Pancreas (tissue), 10 donors: Measurements from ENCODE around the gene GALE. TPM values are rescaled to one million over a fixed set of nuclear protein-coding genes. Genes with fewer than 3 reads are reported as not detected.

Source experiments
- ATAC-seq, 4 donors: fragments of 200-7000 bp; cut with Tn5 transposase; one replicate each; pipeline versions ENCODE4 v1.8.0 to v1.9.1; 2020; ENCODE audit warnings: mild to moderate bottlenecking in 4 of 4, moderate library complexity in 4 of 4
- DNase-seq, 6 donors: peaks; one replicate each; pipeline ENCODE4 v3.0.0-alpha.2; 2020
- FAIRE-seq: peaks from 2 replicates; lab custom pipeline; 2012; peaks lifted over from hg19 to GRCh38; lab: Jason Lieb, UNC
- H3K27ac ChIP-seq, 4 donors: fragments of 200-600 bp; sonication (generic); 1 replicate in 3 of 4; 2 replicates in 1 of 4; pipeline versions ENCODE4 v1.5.0 to v1.8.0; 2020
- H3K27me3 ChIP-seq, 4 donors: fragments of 200-600 bp; one replicate each; pipeline ENCODE4 v1.8.0; 2021
- H3K36me3 ChIP-seq, 3 donors: fragments of 200-600 bp; sonication (generic) in 1 of 3; one replicate each; pipeline versions ENCODE4 v1.5.0 to v1.8.0; 2020 to 2021
- H3K4me1 ChIP-seq, 3 donors: fragments of 200-600 bp; one replicate each; pipeline ENCODE4 v1.8.0; 2021
- H3K4me3 ChIP-seq, 4 donors: fragments of 200-600 bp; sonication (generic) in 2 of 4; one replicate each; pipeline versions ENCODE4 v1.5.0 to v1.8.0; 2020 to 2021
- H3K9me3 ChIP-seq, 4 donors: fragments of 200-600 bp; one replicate each; pipeline ENCODE4 v1.8.0; 2021
- CTCF ChIP-seq, 4 donors: fragments of 200-600 bp; sonication (generic) in 3 of 4; IDR thresholded peaks; one replicate each; pipeline versions ENCODE4 v1.5.0 to v1.8.0; 2021; ENCODE audit warnings: antibody characterized with exemption in 4 of 4
- WGBS, 2 donors: extraction: QIAGEN DNeasy Blood & Tissue Kit; methylation state at CpG; one replicate each; pipeline ENCODE4 v1.1.7; 2013; 5-methylcytosine and 5-hydroxymethylcytosine counted together
- intact Hi-C, 3 donors: fragments of 100-400 bp; cut with DNase I; formaldehyde crosslinking; loops; one replicate each; pipeline versions ENCODE4 v1.11.1 to v1.14.2; 2022
- polyA plus RNA-seq, 2 donors: library from polyadenylated mRNA; stranded (reverse); fragments of 200-250 nt; gene quantifications; one replicate each; pipeline ENCODE4 v1.2.3, GENCODE V29; 2013
- total RNA-seq, 6 donors: library from RNA; stranded (reverse); fragmentation: NEBNext Ultra II Directional in 4 of 6; extraction: Animal tissue kit (Norgen Biotek cat#: 25700) in 4 of 6; gene quantifications; one replicate each; pipeline versions ENCODE4 v1.2.1 to v1.2.4, GENCODE V29; 2021 to 2023
- donor health status: healthy with polysubstance abuse.
- donor health status: DM: no; HTN: no; CAD: no; lungs with moderate emphysema.
- donor health status: DM: no; HTN: no; CAD: no.
- donor health status: control.
- donor health status: control.
- donor health status: Bipolar disorder and iron deficiency.
- donor health status: DM: yes; HTN: yes; CAD: no.
- donor health status: DM: no; HTN: no; CAD: no.
- donor health status: DM: no; HTN: no; CAD: no.
- donor health status: DM: yes; HTN: yes; CAD: no.

The GALE gene
- total and polyA plus RNA-seq, 8 donors = 5.6 to 34.6 (median 13.4) TPM

- no peak overlapping the region for H3K4me3 ChIP-seq
- H3K27me3 ChIP-seq = no peaks in the 10 kb centered on the region
- peaks cover 0 to 14% (median 9%) of the 10 kb centered on the region in 3 donors for H3K4me1 ChIP-seq
- ATAC-seq (peak in 2 of 4 donors; percentile 24 to 39), DNase-seq (peak in 5 of 6 donors; percentile 46 to 81 (median 54)), FAIRE-seq (no peak)
- H3K9me3 ChIP-seq = no peaks in the 10 kb centered on the region
- 64 to 66% methylated on average over 16 of the region's 16 CpGs for WGBS, 2 donors
- TF ChIP-seq CTCF (IDR thresholded peaks at IDR 0.05) = no peak
- H3K36me3 ChIP-seq = no peaks in the 10 kb centered on the region
- no peak overlapping the region for H3K27ac ChIP-seq
- intact Hi-C loops = no loop called here
Measured at GRCh38 chr1:23793018-23793781, 7.4 kb downstream of the GALE start.

GRCh38 chr1:23792151-23792945, 8.2 kb downstream of the GALE start:
- Histone ChIP-seq H3K27me3 (no peaks in the 10 kb centered on the region), H3K27ac (no peak overlapping the region), H3K4me3 (peak overlapping the region in 2 of 4 donors; percentile 56 to 66), H3K4me1 (peaks cover 0 to 12% (median 5%) of the 10 kb centered on the region in 3 donors), H3K36me3 (peaks cover 0 to 2% (median under 1%) of the 10 kb centered on the region in 3 donors), H3K9me3 (no peaks in the 10 kb centered on the region)
- no peak for TF ChIP-seq CTCF (IDR thresholded peaks at IDR 0.05)
- WGBS, 2 donors = 63 to 68% methylated on average over 17 to 19 of the region's 19 CpGs
- FAIRE-seq = no peak
- DNase-seq = peak in 1 of 6 donors; percentile 70
- no peak for ATAC-seq
- intact Hi-C loops = no loop called here

GRCh38 chr1:23791516-23792047, 9.0 kb downstream of the GALE start:
- peak overlapping the region; percentile 51 to 76 (median 61) for H3K4me3 ChIP-seq
- FAIRE-seq = no peak
- intact Hi-C loops = no loop called here
- peak overlapping the region in 2 of 4 donors; percentile 6 to 17 for H3K27ac ChIP-seq
- peak in 3 of 6 donors; percentile 24 to 53 (median 36) for DNase-seq
- TF ChIP-seq CTCF (IDR thresholded peaks at IDR 0.05) = no peak
- H3K36me3 ChIP-seq = peaks cover 0 to 10% (median 6%) of the 10 kb centered on the region in 3 donors
- H3K27me3 ChIP-seq = no peaks in the 10 kb centered on the region
- ATAC-seq = peak; percentile 14 to 38 (median 25)
- 1% methylated on average over 15 of the region's 15 CpGs for WGBS, 2 donors
- peaks cover 0 to 12% (median 5%) of the 10 kb centered on the region in 3 donors for H3K4me1 ChIP-seq
- H3K9me3 ChIP-seq = no peaks in the 10 kb centered on the region

- H3K27me3 ChIP-seq = no peaks in the 10 kb centered on the region
- H3K4me1 ChIP-seq = peaks cover 0 to 12% (median 5%) of the 10 kb centered on the region in 3 donors
- H3K27ac ChIP-seq = peak within 1 kb of the TSS in 2 of 4 donors; percentile 6 to 17
- 1% methylated on average over 37 to 47 of the region's 47 CpGs for WGBS, 2 donors
- no peak for FAIRE-seq
- peak; percentile 90 to 97 (median 92) for DNase-seq
- H3K36me3 ChIP-seq = peaks cover 0 to 16% (median 10%) of the 10 kb centered on the region in 3 donors
- peak within 1 kb of the TSS; percentile 51 to 76 (median 61) for H3K4me3 ChIP-seq
- TF ChIP-seq CTCF (IDR thresholded peaks at IDR 0.05) = no peak
- no peaks in the 10 kb centered on the region for H3K9me3 ChIP-seq
- peak; percentile 91 to 96 (median 94) for ATAC-seq
- intact Hi-C loops = no loop called here
Measured at GRCh38 chr1:23790696-23791515, 9.6 kb downstream of the GALE start, which contains the start of gene LYPLA2. Gene LYPLA2, plus strand, starts transcription at chr1:23791145. Its CDS starts 1,538 bp downstream, at chr1:23792683.
